Sigmoid colon (tissue), 4 donors: ENCODE results near the gene UBE2M.

Source experiments
- CTCF ChIP-seq, 4 experiments: fragments of 450-650 bp in 3 of 4; fragments of 200-600 bp in 1 of 4; IDR thresholded peaks; one replicate each; pipeline ENCODE4 v1.5.1; 2016 to 2019; ENCODE audit warnings: antibody characterized with exemption in 4 of 4, mild to moderate bottlenecking in 3 of 4, moderate library complexity in 2 of 4
- POLR2AphosphoS5 ChIP-seq, 4 donors: sonication (generic); formaldehyde crosslinking; IDR thresholded peaks; one replicate each; pipeline ENCODE4 v1.6.1; 2017; ENCODE audit warnings: antibody characterized with exemption in 4 of 4

- TF ChIP-seq CTCF (IDR thresholded peaks at IDR 0.05) (no peak), POLR2AphosphoS5 (IDR thresholded peaks at IDR 0.05) (no peak)
Measured at GRCh38 chr19:58569943-58570670, 11.7 kb upstream of the UBE2M start.
